Left lung (tissue), 10 donors: ENCODE measurements around the gene PRDM2. TPM values are rescaled to one million over a fixed set of nuclear protein-coding genes. Genes with fewer than 3 reads are reported as not detected.
A peak's percentile ranks its signal among the peaks of the same experiment; 100 is the strongest.

ENCODE experiments used
- ATAC-seq: fragments of 200-7000 bp; cut with Tn5 transposase; one replicate; pipeline ENCODE4 v1.9.1; 2020; ENCODE audit warnings: moderate library complexity
- DNase-seq, 4 donors: peaks; one replicate each; pipeline ENCODE4 v3.0.0-alpha.2; 2013 to 2020
- H3K27ac ChIP-seq, 2 donors: fragments of 200-600 bp; sonication (generic) in 1 of 2; one replicate each; pipeline versions ENCODE4 v1.5.0 to v1.8.0; 2020 to 2021
- H3K27me3 ChIP-seq, 2 donors: fragments of 200-600 bp; sonication (generic) in 1 of 2; one replicate each; pipeline versions ENCODE4 v1.5.0 to v1.8.0; 2020 to 2021
- H3K36me3 ChIP-seq, 2 donors: fragments of 200-600 bp; sonication (generic) in 1 of 2; one replicate each; pipeline versions ENCODE4 v1.5.0 to v1.8.0; 2020 to 2021
- H3K4me1 ChIP-seq, 2 donors: fragments of 200-600 bp; one replicate each; pipeline ENCODE4 v1.8.0; 2021
- H3K4me3 ChIP-seq, 2 donors: fragments of 200-600 bp; sonication (generic) in 1 of 2; one replicate each; pipeline versions ENCODE4 v1.5.0 to v1.8.0; 2020 to 2021; ENCODE audit warnings: mild to moderate bottlenecking in 1 of 2
- H3K9me3 ChIP-seq, 2 donors: fragments of 200-600 bp; sonication (generic) in 1 of 2; one replicate each; pipeline versions ENCODE4 v1.5.0 to v1.8.0; 2020 to 2021
- CTCF ChIP-seq, 2 donors: fragments of 200-600 bp; sonication (generic) in 1 of 2; IDR thresholded peaks; one replicate each; pipeline versions ENCODE4 v1.5.0 to v1.8.0; 2021; ENCODE audit warnings: antibody characterized with exemption in 2 of 2
- intact Hi-C, 2 donors: fragments of 100-400 bp; cut with DNase I; formaldehyde crosslinking; loops; one replicate each; pipeline versions ENCODE4 v1.11.2 to v1.14.2; 2022
- polyA plus RNA-seq, 6 donors: library from polyadenylated mRNA; unstranded; fragments of 120-200 nt; gene quantifications; one replicate each; pipeline ENCODE4 v1.2.1, GENCODE V29; 2013; ENCODE audit not compliant: insufficient read length in 6 of 6
- total RNA-seq, 2 donors: library from RNA; stranded (reverse); fragmentation: NEBNext Ultra II Directional; extraction: Animal tissue kit (Norgen Biotek cat#: 25700); gene quantifications; one replicate each; pipeline ENCODE4 v1.2.1, GENCODE V29; 2021
- donor health status: DM: no; HTN: yes; CAD: no.
- donor health status: DM: no; HTN: no; CAD: no.

PRDM2 gene
- total and polyA plus RNA-seq, 8 donors, result 39.6 to 51.7 (median 44.9) TPM

GRCh38 chr1:13763222-13763621, 63.2 kb downstream of the PRDM2 start:
- DNase-seq, result no peak
- no peak overlapping the region for H3K27ac ChIP-seq
- intact Hi-C loops, result no loop called here
- TF ChIP-seq CTCF (IDR thresholded peaks at IDR 0.05), result no peak
- H3K27me3 ChIP-seq, result no peaks in the 10 kb centered on the region
- H3K4me1 ChIP-seq, result peaks cover 19 to 72% of the 10 kb centered on the region in 2 donors
- no peak for ATAC-seq
- no peaks in the 10 kb centered on the region for H3K36me3 ChIP-seq
- no peaks in the 10 kb centered on the region for H3K9me3 ChIP-seq
- H3K4me3 ChIP-seq, result no peak overlapping the region

GRCh38 chr1:13763991-13764390, 64.0 kb downstream of the PRDM2 start:
- peaks cover 13 to 73% of the 10 kb centered on the region in 2 donors for H3K4me1 ChIP-seq
- no peaks in the 10 kb centered on the region for H3K36me3 ChIP-seq
- H3K27ac ChIP-seq, result no peak overlapping the region
- no peak for TF ChIP-seq CTCF (IDR thresholded peaks at IDR 0.05)
- ATAC-seq (no peak), DNase-seq (no peak)
- H3K27me3 ChIP-seq, result no peaks in the 10 kb centered on the region
- intact Hi-C loops, result no loop called here
- H3K4me3 ChIP-seq, result no peak overlapping the region
- no peaks in the 10 kb centered on the region for H3K9me3 ChIP-seq

- no peaks in the 10 kb centered on the region for H3K27me3 ChIP-seq
- H3K4me3 ChIP-seq, result no peak overlapping the region
- no peaks in the 10 kb centered on the region for H3K9me3 ChIP-seq
- no peaks in the 10 kb centered on the region for H3K36me3 ChIP-seq
- DNase-seq (peak in 1 of 4 donors; percentile 26), ATAC-seq (peak; percentile 64)
- H3K4me1 ChIP-seq, result peaks cover 13 to 73% of the 10 kb centered on the region in 2 donors
- intact Hi-C loops, result no loop called here
- H3K27ac ChIP-seq, result no peak overlapping the region
- TF ChIP-seq CTCF (IDR thresholded peaks at IDR 0.05), result no peak
Measured at GRCh38 chr1:13764588-13765332, 64.8 kb downstream of the PRDM2 start.

- TF ChIP-seq CTCF (IDR thresholded peaks at IDR 0.05), result no peak
- H3K4me3 ChIP-seq, result no peak overlapping the region
- H3K4me1 ChIP-seq, result peaks cover 16 to 64% of the 10 kb centered on the region in 2 donors
- intact Hi-C loops, result no loop called here
- no peak overlapping the region for H3K27ac ChIP-seq
- H3K27me3 ChIP-seq, result no peaks in the 10 kb centered on the region
- H3K36me3 ChIP-seq, result no peaks in the 10 kb centered on the region
- no peak for DNase-seq
- no peak for ATAC-seq
- H3K9me3 ChIP-seq, result no peaks in the 10 kb centered on the region
Measured at GRCh38 chr1:13766592-13767564, 66.9 kb downstream of the PRDM2 start.

- DNase-seq (no peak), ATAC-seq (peak; percentile 29)
- TF ChIP-seq CTCF (IDR thresholded peaks at IDR 0.05), result no peak
- peaks cover 0 to 11% of the 10 kb centered on the region in 2 donors for H3K36me3 ChIP-seq
- H3K27ac ChIP-seq, result peak overlapping the region in 1 of 2 donors; percentile 48
- peaks cover 10 to 48% of the 10 kb centered on the region in 2 donors for H3K4me1 ChIP-seq
- intact Hi-C loops, result no loop called here
- H3K9me3 ChIP-seq, result no peaks in the 10 kb centered on the region
- H3K4me3 ChIP-seq, result no peak overlapping the region
- H3K27me3 ChIP-seq, result no peaks in the 10 kb centered on the region
Measured at GRCh38 chr1:13769212-13769611, 69.2 kb downstream of the PRDM2 start.
